Spleen (tissue), 11 donors: Measurements from ENCODE around the gene OBSCN. TPM values are rescaled to one million over a fixed set of nuclear protein-coding genes. Genes with fewer than 3 reads are reported as not detected.

Source experiments
- DNase-seq: peaks from one replicate; pipeline ENCODE4 v3.0.0-alpha.2; 2020
- H3K27ac ChIP-seq, 8 donors: fragments of 200-600 bp; sonication (generic) in 7 of 8; 1 replicate in 4 of 8; 2 replicates in 4 of 8; pipeline versions ENCODE4 v1.5.0 to v1.8.0; 2016 to 2021; ENCODE audit warnings: inconsistent platforms in 4 of 8, mild to moderate bottlenecking in 4 of 8, moderate library complexity in 1 of 8
- H3K27me3 ChIP-seq, 7 donors: fragments of 200-600 bp; sonication (generic) in 6 of 7; replicated peaks in 1 of 7; 1 replicate in 4 of 7; 2 replicates in 3 of 7; pipeline versions ENCODE4 v1.5.0 to v1.8.0; 2016 to 2021; ENCODE audit warnings: inconsistent platforms in 3 of 7, mild to moderate bottlenecking in 1 of 7
- H3K36me3 ChIP-seq, 6 donors: fragments of 200-600 bp; sonication (generic) in 5 of 6; 1 replicate in 4 of 6; 2 replicates in 2 of 6; pipeline versions ENCODE4 v1.5.0 to v1.8.0; 2016 to 2021; ENCODE audit warnings: inconsistent platforms in 2 of 6
- H3K4me1 ChIP-seq, 6 donors: fragments of 200-600 bp; sonication (generic) in 5 of 6; 1 replicate in 3 of 6; 2 replicates in 3 of 6; pipeline versions ENCODE4 v1.5.0 to v1.8.0; 2016 to 2021; ENCODE audit warnings: inconsistent platforms in 3 of 6
- H3K4me3 ChIP-seq, 8 donors: fragments of 200-600 bp; sonication (generic) in 7 of 8; 1 replicate in 4 of 8; 2 replicates in 4 of 8; pipeline versions ENCODE4 v1.5.0 to v1.8.0; 2016 to 2021; ENCODE audit warnings: inconsistent platforms in 4 of 8, mild to moderate bottlenecking in 4 of 8, moderate library complexity in 2 of 8
- H3K9me3 ChIP-seq, 8 donors: fragments of 200-600 bp; sonication (generic) in 7 of 8; 1 replicate in 4 of 8; 2 replicates in 4 of 8; pipeline versions ENCODE4 v1.5.0 to v1.8.0; 2016 to 2021; ENCODE audit warnings: inconsistent platforms in 4 of 8
- CTCF ChIP-seq, 11 experiments: fragments of 200-600 bp in 7 of 11; fragments of 450-650 bp in 4 of 11; sonication (generic) in 4 of 11; IDR thresholded peaks in 8 of 11; conservative IDR thresholded peaks in 3 of 11; 1 replicate in 7 of 11; 2 replicates in 4 of 11; pipeline versions ENCODE4 v1.4.0 to v1.8.0; 2016 to 2021; ENCODE audit warnings: antibody characterized with exemption in 11 of 11, inconsistent platforms in 4 of 11, mild to moderate bottlenecking in 1 of 11
- POLR2A ChIP-seq, 3 donors: fragments of 450-650 bp; IDR thresholded peaks; one replicate each; pipeline ENCODE4 v1.5.1; 2017; ENCODE audit warnings: antibody characterized with exemption in 3 of 3, mild to moderate bottlenecking in 1 of 3
- POLR2AphosphoS5 ChIP-seq, 3 donors: sonication (generic); formaldehyde crosslinking; IDR thresholded peaks; one replicate each; pipeline ENCODE4 v1.5.1; 2017; ENCODE audit warnings: antibody characterized with exemption in 3 of 3
- WGBS, 5 donors: extraction: QIAGEN DNeasy Blood & Tissue Kit in 3 of 5; methylation state at CpG; one replicate each; pipeline versions ENCODE4 v1.1.5 to v1.1.7; 2013 to 2018; 5-methylcytosine and 5-hydroxymethylcytosine counted together
- intact Hi-C: fragments of 100-400 bp; cut with DNase I; formaldehyde crosslinking; loops from one replicate; pipeline ENCODE4 v1.15.0; 2023; ENCODE audit warnings: low total_unique reads
- polyA plus RNA-seq, 3 donors: library from polyadenylated mRNA; stranded (reverse); fragments of 200-250 nt; gene quantifications; one replicate each; pipeline ENCODE4 v1.2.1, GENCODE V29; 2013
- total RNA-seq, 7 donors: library from RNA; depleted of rRNA in 3 of 7; stranded (reverse); fragments of >200 nt in 3 of 7; fragmentation: NEBNext Ultra II Directional in 4 of 7; extraction: Animal tissue kit (Norgen Biotek cat#: 25700) in 4 of 7; gene quantifications; one replicate each; pipeline versions ENCODE4 v1.1.0 to v1.2.1, GENCODE V29; 2016 to 2021
- donor health status: healthy with polysubstance abuse.
- donor health status: DM: no; HTN: no; CAD: no; lungs with moderate emphysema.
- donor health status: DM: no; HTN: no; CAD: no.
- donor health status: Bipolar disorder and iron deficiency.
- donor health status: healthy.
- donor health status: DM: no; HTN: no; CAD: no.
- donor health status: DM: yes; HTN: yes; CAD: no.

The OBSCN gene
- total and polyA plus RNA-seq, 10 donors = 12.6 to 71.7 (median 41.9) TPM

GRCh38 chr1:228360533-228361313, 152.9 kb downstream of the OBSCN start:
- no peaks in the 10 kb centered on the region for H3K36me3 ChIP-seq
- 44 to 85% (median 75%) methylated on average over 5 to 19 of the region's 19 CpGs for WGBS, 5 donors
- DNase-seq = peak; percentile 88
- H3K4me1 ChIP-seq = peaks cover 0 to 27% (median 6%) of the 10 kb centered on the region in 6 donors
- TF ChIP-seq POLR2A (IDR thresholded peaks at IDR 0.05) (no peak), CTCF (IDR thresholded peaks at IDR 0.05 in 8 of 11, conservative IDR thresholded peaks at IDR 0.05 in 3 of 11) (no peak), POLR2AphosphoS5 (IDR thresholded peaks at IDR 0.05) (peak; percentile 72 to 81 (median 75))
- intact Hi-C loops = no loop called here
- H3K27ac ChIP-seq = peak overlapping the region; percentile 64 to 92 (median 83)
- no peaks in the 10 kb centered on the region for H3K27me3 ChIP-seq
- peak overlapping the region in 1 of 8 donors; percentile 24 for H3K4me3 ChIP-seq
- no peaks in the 10 kb centered on the region for H3K9me3 ChIP-seq

- H3K4me1 ChIP-seq = peaks cover 0 to 27% (median 6%) of the 10 kb centered on the region in 6 donors
- DNase-seq = peak; percentile 76
- WGBS, 5 donors = 69 to 88% (median 83%) methylated on average over 14 to 26 of the region's 26 CpGs
- no peaks in the 10 kb centered on the region for H3K27me3 ChIP-seq
- peak overlapping the region in 7 of 8 donors; percentile 64 to 92 (median 83) for H3K27ac ChIP-seq
- H3K36me3 ChIP-seq = no peaks in the 10 kb centered on the region
- no peak overlapping the region for H3K4me3 ChIP-seq
- no peaks in the 10 kb centered on the region for H3K9me3 ChIP-seq
- intact Hi-C loops = no loop called here
- TF ChIP-seq POLR2AphosphoS5 (IDR thresholded peaks at IDR 0.05) (no peak), CTCF (IDR thresholded peaks at IDR 0.05 in 8 of 11, conservative IDR thresholded peaks at IDR 0.05 in 3 of 11) (no peak), POLR2A (IDR thresholded peaks at IDR 0.05) (no peak)
Measured at GRCh38 chr1:228361314-228362140, 153.7 kb downstream of the OBSCN start.

- no peaks in the 10 kb centered on the region for H3K9me3 ChIP-seq
- H3K27ac ChIP-seq = peak overlapping the region in 1 of 8 donors; percentile 86
- no peaks in the 10 kb centered on the region for H3K27me3 ChIP-seq
- H3K4me1 ChIP-seq = peaks cover 0 to 31% (median 8%) of the 10 kb centered on the region in 6 donors
- 72 to 87% (median 80%) methylated on average over 6 to 18 of the region's 18 CpGs for WGBS, 5 donors
- peak; percentile 63 for DNase-seq
- no peaks in the 10 kb centered on the region for H3K36me3 ChIP-seq
- H3K4me3 ChIP-seq = no peak overlapping the region
- TF ChIP-seq CTCF (IDR thresholded peaks at IDR 0.05 in 8 of 11, conservative IDR thresholded peaks at IDR 0.05 in 3 of 11) (no peak), POLR2AphosphoS5 (IDR thresholded peaks at IDR 0.05) (no peak), POLR2A (IDR thresholded peaks at IDR 0.05) (no peak)
- intact Hi-C loops = no loop called here
Measured at GRCh38 chr1:228362141-228362883, 154.5 kb downstream of the OBSCN start.
